GM19372 (cell line): ENCODE data around the gene GPBAR1.
"Not testable (repeated sequence)": the region's sequence is repeated elsewhere in the genome, so short reads cannot be mapped to it uniquely, and the experiment has no call there.

Experiments
- ATAC-seq: cut with Tn5 transposase; IDR thresholded peaks from one replicate; pipeline ENCODE4 v1.9.1; 2021; ENCODE audit warnings: mild to moderate bottlenecking, low read depth, moderate library complexity; ENCODE audit not compliant: unreplicated experiment

The GPBAR1 gene

DNA sequence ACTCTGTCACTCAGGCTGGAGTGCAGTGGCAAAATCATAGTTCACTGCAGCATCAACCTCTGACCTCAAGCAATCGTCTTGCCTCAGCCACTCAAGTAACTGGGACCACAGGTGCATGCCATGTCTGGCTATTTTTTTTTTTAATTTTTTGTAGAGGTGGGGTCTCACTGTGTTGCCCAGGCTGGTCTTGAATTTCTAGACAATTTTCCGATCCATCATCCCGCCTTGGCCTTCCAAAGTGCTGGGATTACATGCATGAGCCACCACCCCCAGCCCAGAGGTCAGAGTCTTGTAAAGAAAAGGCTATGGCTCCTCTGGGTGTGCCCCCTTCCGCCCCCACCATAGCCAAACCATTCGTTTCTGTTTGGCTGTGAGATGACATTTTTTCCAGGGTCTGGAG lies 44.6 kb downstream of the GPBAR1 start:
- ATAC-seq, result no peak

DNA sequence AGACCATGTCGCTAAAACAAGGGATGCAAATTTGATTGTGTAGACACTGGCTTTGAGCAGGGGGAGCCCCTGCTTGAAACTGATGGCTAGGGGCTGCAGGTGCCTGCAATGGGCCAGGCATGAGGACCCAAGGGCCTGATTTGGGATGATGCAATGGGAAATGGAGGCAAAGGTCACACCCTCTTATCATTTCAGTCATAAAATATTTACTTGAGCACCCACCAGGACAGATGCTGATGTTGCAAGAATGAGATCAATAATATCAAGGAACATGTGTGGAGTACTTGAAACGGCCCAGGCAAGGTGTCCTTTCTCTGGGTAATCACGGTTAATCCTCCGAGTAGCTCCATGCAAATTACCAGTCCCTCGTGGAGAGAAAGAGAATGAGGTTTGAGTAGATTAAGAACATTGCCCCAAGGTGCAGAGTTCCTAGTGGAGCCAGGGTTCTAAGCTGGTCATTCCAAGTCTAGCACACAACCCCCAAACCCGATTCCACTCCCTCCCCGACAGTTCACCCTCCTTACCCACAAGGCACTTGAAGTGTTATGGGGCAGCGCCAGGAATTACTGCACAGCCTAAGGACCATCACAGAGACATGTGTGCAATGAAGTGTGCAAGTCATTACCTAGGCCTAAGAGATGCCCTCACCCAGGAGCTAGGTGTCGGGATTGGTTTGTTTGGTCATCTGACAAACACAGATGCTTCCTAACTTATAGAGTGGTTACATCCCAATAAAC lies 45.5 kb downstream of the GPBAR1 start:
- no peak for ATAC-seq

DNA sequence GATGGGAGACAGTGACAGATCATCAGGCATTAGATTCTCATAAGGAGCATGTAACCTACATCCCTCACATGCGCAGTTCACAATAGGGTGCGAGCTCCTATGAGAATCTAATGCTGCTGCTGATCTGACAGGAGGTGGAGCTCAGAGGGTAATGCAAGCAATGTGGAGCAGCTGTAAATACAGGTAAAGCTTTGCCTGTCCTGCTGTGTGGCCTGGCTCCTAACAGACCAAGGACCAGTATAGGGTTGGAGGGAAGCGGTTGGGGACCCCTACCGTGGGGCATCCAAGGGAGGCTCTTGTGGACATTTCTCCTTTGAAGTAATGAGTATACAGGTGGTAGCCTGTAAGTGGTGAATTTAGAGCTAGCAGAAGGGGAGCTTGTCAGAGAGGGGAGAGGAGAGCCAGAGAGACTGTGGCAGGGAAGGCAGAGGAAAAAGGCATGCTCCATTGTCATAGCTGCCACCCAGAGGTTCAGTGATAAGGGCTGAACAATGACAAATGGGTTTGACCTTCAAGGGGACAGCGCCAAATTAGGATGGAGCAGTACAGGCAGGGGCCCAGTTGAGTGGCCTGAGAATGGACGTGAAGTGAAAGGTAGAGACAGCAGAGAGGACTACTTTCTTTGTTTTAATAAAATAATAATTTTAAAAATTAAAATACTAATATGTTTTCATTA lies 46.7 kb downstream of the GPBAR1 start:
- ATAC-seq, result no peak

DNA sequence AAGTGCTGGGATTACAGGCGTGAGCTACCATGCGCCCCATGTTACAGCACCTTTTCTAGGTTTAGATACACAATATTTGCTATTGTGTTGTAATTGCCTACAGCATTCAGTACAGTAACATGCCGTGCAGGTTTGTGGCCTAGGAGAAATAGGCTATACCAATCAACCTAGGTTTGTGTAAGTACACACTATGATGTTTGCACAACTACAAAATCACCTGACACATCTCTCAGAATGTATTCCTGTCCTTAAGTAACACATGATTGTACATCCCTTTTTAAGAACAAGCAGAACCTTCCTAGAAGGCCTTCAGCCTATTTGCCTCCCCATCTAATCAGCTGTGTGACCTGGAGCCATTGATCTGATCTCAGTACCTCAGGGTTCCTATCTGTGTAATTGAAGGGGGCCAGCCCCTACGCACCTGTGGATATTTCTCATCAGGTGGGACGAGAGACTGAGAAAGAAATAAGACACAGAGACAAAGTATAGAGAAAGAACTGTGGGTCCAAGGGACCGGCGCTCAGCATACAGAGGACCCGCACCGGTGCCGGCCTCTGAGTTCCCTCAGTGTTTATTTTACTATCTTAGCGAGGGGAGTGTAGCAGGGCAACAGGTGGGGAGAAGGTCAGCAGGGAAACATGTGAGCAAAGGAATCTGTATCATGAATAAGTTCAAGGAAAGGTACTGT lies 50.2 kb downstream of the GPBAR1 start:
- ATAC-seq, result no peak

DNA sequence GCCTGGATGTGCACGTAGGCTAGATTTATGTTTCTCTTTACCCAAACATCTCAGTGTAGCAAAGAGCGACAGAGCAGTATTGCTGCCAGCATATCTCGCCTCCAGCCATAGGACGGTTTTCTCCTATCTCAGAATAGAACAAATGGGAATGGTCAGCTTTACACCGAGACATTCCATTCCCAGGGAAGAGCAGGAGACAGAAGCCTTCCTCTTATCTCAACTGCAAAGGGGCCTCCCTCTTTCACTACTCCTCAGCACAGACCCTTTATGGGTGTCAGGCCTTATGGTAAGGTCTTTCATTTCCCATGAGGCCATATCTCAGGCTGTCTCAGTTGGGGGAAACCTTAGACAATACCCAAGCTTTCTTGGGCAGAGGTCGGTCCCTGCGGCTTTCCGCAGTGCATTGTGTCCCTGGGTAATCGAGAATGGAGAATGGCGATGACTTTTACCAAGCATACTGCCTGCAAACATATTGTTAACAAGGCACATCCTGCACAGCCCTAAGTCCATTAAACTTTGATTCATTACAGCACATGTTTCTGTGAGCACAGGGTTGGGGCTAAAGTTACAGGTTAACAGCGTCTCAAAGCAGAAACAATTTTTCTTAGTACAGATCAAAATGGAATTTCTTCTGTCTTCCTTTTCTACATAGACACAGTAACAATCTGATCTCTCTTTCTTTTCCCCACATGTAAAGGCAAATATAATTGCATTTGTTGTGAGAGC lies 50.9 kb downstream of the GPBAR1 start:
- not testable (repeated sequence) for ATAC-seq

DNA sequence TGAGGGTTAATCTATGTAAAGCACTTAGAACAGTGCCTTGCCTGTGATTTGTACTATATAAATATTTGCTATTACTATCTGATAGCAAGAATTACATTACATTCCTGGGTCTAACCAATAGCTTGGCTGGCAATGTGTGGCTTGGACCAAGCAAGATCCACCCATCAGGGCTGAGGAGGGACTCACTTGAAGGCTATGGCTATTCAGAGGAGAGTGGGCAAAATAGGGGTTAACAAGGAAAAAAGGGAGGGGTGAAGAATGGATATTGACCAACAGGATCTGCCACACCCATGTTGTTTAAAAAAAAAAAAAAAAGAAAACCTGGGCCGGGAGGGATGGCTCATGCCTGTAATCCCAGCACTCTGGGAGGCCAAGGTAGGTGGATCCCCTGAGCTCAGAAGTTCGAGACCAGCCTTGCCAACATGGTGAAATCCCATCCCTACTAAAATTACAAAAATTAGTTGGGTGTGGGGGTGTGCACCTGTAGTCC lies 51.5 kb downstream of the GPBAR1 start:
- ATAC-seq, result no peak

DNA sequence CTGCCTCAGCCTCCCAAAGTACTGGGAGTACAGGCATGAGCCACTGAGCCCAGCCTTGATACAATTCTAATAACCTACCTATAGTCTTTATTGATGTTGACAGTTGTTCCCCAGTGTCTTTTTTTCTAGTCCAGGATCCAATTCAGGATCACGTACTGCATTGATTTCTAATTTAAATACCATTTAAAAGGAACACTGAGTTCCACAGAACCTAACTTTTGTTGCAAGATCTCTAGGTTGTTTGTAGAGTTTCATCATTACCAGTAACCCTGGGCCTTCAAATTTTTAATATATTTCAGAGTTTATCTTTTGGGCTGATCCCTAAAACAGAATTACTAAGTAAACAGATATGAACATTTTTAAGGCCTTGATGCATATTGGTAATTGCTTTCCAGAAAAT lies 52.5 kb downstream of the GPBAR1 start:
- no peak for ATAC-seq
